H9 (cell line): ENCODE measurements around the gene SCFD2. TPM values are rescaled to one million over a fixed set of nuclear protein-coding genes. Genes with fewer than 3 reads are reported as not detected.
"Not testable (repeated sequence)": the region's sequence is repeated elsewhere in the genome, so short reads cannot be mapped to it uniquely, and the experiment has no call there.

Experiments
- DNase-seq: peaks from one replicate; pipeline ENCODE4 v3.0.0-alpha.2; 2017
- H2AFZ ChIP-seq: one replicate; pipeline ENCODE4 v1.6.1; 2013; ENCODE audit warnings: mild to moderate bottlenecking, low read length, control low read depth, moderate library complexity
- H2AK5ac ChIP-seq: 2 replicates; pipeline ENCODE4 v1.6.1; 2013; ENCODE audit warnings: low read length, control low read depth, mixed read lengths; ENCODE audit not compliant: insufficient read length
- H2BK120ac ChIP-seq: one replicate; pipeline ENCODE4 v1.6.1; 2013; ENCODE audit warnings: low read depth, mild to moderate bottlenecking, low read length, control low read depth, inconsistent platforms; ENCODE audit not compliant: poor library complexity, severe bottlenecking
- H2BK12ac ChIP-seq: 2 replicates; pipeline ENCODE4 v1.6.1; 2013; ENCODE audit warnings: low read length, control low read depth, mixed read lengths, low read depth; ENCODE audit not compliant: insufficient read length
- H2BK15ac ChIP-seq: 2 replicates; pipeline ENCODE4 v1.6.1; 2013; ENCODE audit warnings: low read depth, low read length, control low read depth
- H2BK20ac ChIP-seq: one replicate; pipeline ENCODE4 v1.6.1; 2013; ENCODE audit warnings: low read depth, mild to moderate bottlenecking, low read length, control low read depth, inconsistent platforms; ENCODE audit not compliant: poor library complexity, severe bottlenecking
- H2BK5ac ChIP-seq: 2 replicates; pipeline ENCODE4 v1.6.1; 2013; ENCODE audit warnings: low read length, control low read depth, mixed read lengths; ENCODE audit not compliant: insufficient read length
- H3K14ac ChIP-seq: 2 replicates; pipeline ENCODE4 v1.6.1; 2013; ENCODE audit warnings: low read length, control low read depth; ENCODE audit not compliant: insufficient read depth
- H3K18ac ChIP-seq: 2 replicates; pipeline ENCODE4 v1.6.1; 2013; ENCODE audit warnings: low read depth, mild to moderate bottlenecking, mixed read lengths, low read length, control low read depth; ENCODE audit not compliant: insufficient read length
- H3K23ac ChIP-seq: 2 replicates; pipeline ENCODE4 v1.6.1; 2013; ENCODE audit warnings: low read length, control low read depth, mixed read lengths, low read depth; ENCODE audit not compliant: insufficient read length
- H3K23me2 ChIP-seq: 2 replicates; pipeline ENCODE4 v1.6.1; 2013; ENCODE audit warnings: low read depth, mild to moderate bottlenecking, mixed read lengths, low read length, control low read depth; ENCODE audit not compliant: insufficient read length, poor library complexity, severe bottlenecking
- H3K27ac ChIP-seq: 2 replicates; pipeline ENCODE4 v1.5.1; 2013; ENCODE audit warnings: low read length, control low read depth, mixed read lengths, low read depth; ENCODE audit not compliant: insufficient read length
- H3K27me3 ChIP-seq: 2 replicates; pipeline ENCODE4 v1.6.1; 2013; ENCODE audit warnings: low read length, control low read depth, inconsistent platforms; ENCODE audit not compliant: insufficient read depth
- H3K4ac ChIP-seq: 2 replicates; pipeline ENCODE4 v1.6.1; 2013; ENCODE audit warnings: low read depth, mild to moderate bottlenecking, control low read depth, inconsistent platforms, low read length, moderate library complexity
- H3K4me1 ChIP-seq: 2 replicates; pipeline ENCODE4 v1.6.1; 2013; ENCODE audit warnings: low read length, control low read depth, inconsistent platforms; ENCODE audit not compliant: insufficient read depth
- H3K4me2 ChIP-seq: 2 replicates; pipeline ENCODE4 v1.6.1; 2013; ENCODE audit warnings: low read length, control low read depth, mixed read lengths; ENCODE audit not compliant: insufficient read length, insufficient read depth
- H3K56ac ChIP-seq: 2 replicates; pipeline ENCODE4 v1.6.1; 2013; ENCODE audit warnings: low read depth, mild to moderate bottlenecking, mixed read lengths, low read length, control low read depth; ENCODE audit not compliant: insufficient read length
- H3K79me1 ChIP-seq: 2 replicates; pipeline ENCODE4 v1.6.1; 2013; ENCODE audit warnings: low read depth, mild to moderate bottlenecking, moderate library complexity, low read length, control low read depth, inconsistent platforms; ENCODE audit not compliant: insufficient read depth, poor library complexity, severe bottlenecking
- H3K79me2 ChIP-seq: 2 replicates; pipeline ENCODE4 v1.6.1; 2013; ENCODE audit warnings: low read length, control low read depth, inconsistent platforms; ENCODE audit not compliant: insufficient read depth
- H3K9ac ChIP-seq: 2 replicates; pipeline ENCODE4 v1.6.1; 2013; ENCODE audit warnings: low read length, control low read depth, mixed read lengths; ENCODE audit not compliant: insufficient read length; ENCODE audit errors: extremely low read depth
- H3K9me3 ChIP-seq: one replicate; pipeline ENCODE4 v1.6.1; 2013; ENCODE audit warnings: low read depth, low read length, inconsistent platforms; ENCODE audit not compliant: control insufficient read depth
- H3T11ph ChIP-seq: one replicate; pipeline ENCODE4 v1.6.1; 2013; ENCODE audit warnings: mild to moderate bottlenecking, low read length, control low read depth, inconsistent platforms
- H4K20me1 ChIP-seq: one replicate; pipeline ENCODE4 v1.6.1; 2013; ENCODE audit not compliant: control insufficient read depth, insufficient read length, insufficient read depth
- H4K5ac ChIP-seq: 2 replicates; pipeline ENCODE4 v1.6.1; 2013; ENCODE audit warnings: low read depth, mild to moderate bottlenecking, mixed read lengths, low read length, control low read depth; ENCODE audit not compliant: insufficient read length
- H4K8ac ChIP-seq: replicated peaks from 2 replicates; pipeline ENCODE4 v1.6.1; 2013; ENCODE audit warnings: low read length, control low read depth, mixed read lengths, low read depth; ENCODE audit not compliant: insufficient read length
- H4K91ac ChIP-seq: 2 replicates; pipeline ENCODE4 v1.6.1; 2013; ENCODE audit warnings: low read depth, mild to moderate bottlenecking, moderate library complexity, mixed read lengths, low read length, control low read depth; ENCODE audit not compliant: insufficient read length
- H3K27ac Mint-ChIP-seq, 3 experiments: 2 replicates in 2 of 3; 3 replicates in 1 of 3; pipeline ENCODE4 v1.8.0; 2020 to 2021; ENCODE audit warnings: mixed read lengths in 3 of 3, mild to moderate bottlenecking in 1 of 3, moderate library complexity in 1 of 3
- H3K27me3 Mint-ChIP-seq: 2 replicates; pipeline ENCODE4 v1.8.0; 2021; ENCODE audit warnings: low read depth, mild to moderate bottlenecking, moderate library complexity, mixed read lengths
- H3K36me3 Mint-ChIP-seq, 3 experiments: 2 replicates in 2 of 3; 3 replicates in 1 of 3; pipeline ENCODE4 v1.8.0; 2020 to 2021; ENCODE audit warnings: low read depth in 3 of 3, mixed read lengths in 3 of 3; ENCODE audit not compliant: insufficient read depth in 1 of 3
- H3K4me1 Mint-ChIP-seq, 2 experiments: 2 replicates each; pipeline ENCODE4 v1.8.0; 2020; ENCODE audit warnings: mixed read lengths in 2 of 2
- H3K4me3 Mint-ChIP-seq, 2 experiments: 2 replicates in 1 of 2; 3 replicates in 1 of 2; pipeline ENCODE4 v1.8.0; 2020 to 2021; ENCODE audit warnings: mild to moderate bottlenecking in 2 of 2, mixed read lengths in 2 of 2, moderate library complexity in 1 of 2
- H3K9me3 Mint-ChIP-seq, 2 experiments: 2 replicates in 1 of 2; 3 replicates in 1 of 2; pipeline ENCODE4 v1.8.0; 2020; ENCODE audit warnings: mild to moderate bottlenecking in 2 of 2, mixed read lengths in 2 of 2, moderate library complexity in 1 of 2
- WGBS: extraction: QIAGEN DNeasy Blood & Tissue Kit; methylation state at CpG from one replicate; pipeline ENCODE4 v1.1.7; 2013; ENCODE audit warnings: missing lambda C conversion rate, low lambda C conversion rate, mixed read lengths; ENCODE audit not compliant: insufficient read length; ENCODE audit errors: extremely low coverage; 5-methylcytosine and 5-hydroxymethylcytosine counted together
- total RNA-seq: library from RNA; stranded (reverse); gene quantifications from 2 replicates; pipeline ENCODE4 v1.2.1, GENCODE V29; 2021
- TF ChIP-seq, protein P1 (sequence below): fragments of 200-600 bp; sonication (generic); conservative IDR thresholded peaks from 3 replicates; pipeline ENCODE4 v1.8.0; 2021; ENCODE audit warnings: antibody characterized with exemption, mild to moderate bottlenecking

Gene SCFD2
- total RNA-seq, 1 experiment from 2014 or later = 10.1 TPM

DNA sequence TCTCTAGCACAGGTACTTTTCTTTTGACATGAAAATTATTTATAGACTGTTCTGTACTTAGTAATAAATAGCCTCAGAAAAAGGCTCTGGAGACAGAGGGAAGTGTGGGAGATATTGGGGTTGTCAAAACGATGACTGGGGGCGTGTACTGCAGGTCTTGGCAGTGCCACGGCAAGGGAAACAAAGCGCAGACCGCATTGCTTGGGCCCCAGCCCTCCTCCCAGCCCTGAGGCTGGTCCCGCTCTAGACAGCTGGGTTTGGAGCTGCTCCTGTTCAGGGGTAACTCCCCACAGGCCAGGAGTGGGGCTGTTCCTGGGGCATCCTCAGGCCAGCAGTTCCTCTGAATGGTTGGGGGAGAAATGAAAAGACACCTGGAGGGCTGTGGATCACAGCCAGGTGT lies 372.1 kb downstream of the SCFD2 start:
- no peaks in the 10 kb centered on the region for H3K79me2 ChIP-seq
- Mint-ChIP-seq H3K27ac (no peak overlapping the region), H3K9me3 (peaks cover 25 to 29% of the 10 kb centered on the region in 2 experiments), H3K4me1 (no peaks in the 10 kb centered on the region), H3K4me3 (no peak overlapping the region), H3K36me3 (peaks cover 8 to 18% (median 14%) of the 10 kb centered on the region in 3 experiments), H3K27me3 (no peaks in the 10 kb centered on the region)
- no peaks in the 10 kb centered on the region for H3K9me3 ChIP-seq
- H2BK120ac ChIP-seq = no peak overlapping the region
- no peak overlapping the region for H4K8ac ChIP-seq
- no CpG with 5 or more reads among the region's 6 CpGs for WGBS
- no peak overlapping the region for H4K91ac ChIP-seq
- no peak overlapping the region for H2BK20ac ChIP-seq
- no peak overlapping the region for H3K14ac ChIP-seq
- no peaks in the 10 kb centered on the region for H3K27me3 ChIP-seq
- no peak overlapping the region for H2AK5ac ChIP-seq
- no peak overlapping the region for H2BK5ac ChIP-seq
- H3K23ac ChIP-seq = no peak overlapping the region
- no peak overlapping the region for H3K18ac ChIP-seq
- H3K27ac ChIP-seq = no peak overlapping the region
- H2BK15ac ChIP-seq = no peak overlapping the region
- TF ChIP-seq, protein P1, sequence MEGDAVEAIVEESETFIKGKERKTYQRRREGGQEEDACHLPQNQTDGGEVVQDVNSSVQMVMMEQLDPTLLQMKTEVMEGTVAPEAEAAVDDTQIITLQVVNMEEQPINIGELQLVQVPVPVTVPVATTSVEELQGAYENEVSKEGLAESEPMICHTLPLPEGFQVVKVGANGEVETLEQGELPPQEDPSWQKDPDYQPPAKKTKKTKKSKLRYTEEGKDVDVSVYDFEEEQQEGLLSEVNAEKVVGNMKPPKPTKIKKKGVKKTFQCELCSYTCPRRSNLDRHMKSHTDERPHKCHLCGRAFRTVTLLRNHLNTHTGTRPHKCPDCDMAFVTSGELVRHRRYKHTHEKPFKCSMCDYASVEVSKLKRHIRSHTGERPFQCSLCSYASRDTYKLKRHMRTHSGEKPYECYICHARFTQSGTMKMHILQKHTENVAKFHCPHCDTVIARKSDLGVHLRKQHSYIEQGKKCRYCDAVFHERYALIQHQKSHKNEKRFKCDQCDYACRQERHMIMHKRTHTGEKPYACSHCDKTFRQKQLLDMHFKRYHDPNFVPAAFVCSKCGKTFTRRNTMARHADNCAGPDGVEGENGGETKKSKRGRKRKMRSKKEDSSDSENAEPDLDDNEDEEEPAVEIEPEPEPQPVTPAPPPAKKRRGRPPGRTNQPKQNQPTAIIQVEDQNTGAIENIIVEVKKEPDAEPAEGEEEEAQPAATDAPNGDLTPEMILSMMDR = no peak
- DNase-seq = no peak
- H3K4me1 ChIP-seq = no peaks in the 10 kb centered on the region
- H3K79me1 ChIP-seq = no peaks in the 10 kb centered on the region
- H3K4me2 ChIP-seq = no peak overlapping the region
- H3K9ac ChIP-seq = no peak overlapping the region
- H3K4ac ChIP-seq = no peak overlapping the region
- H3T11ph ChIP-seq = no peak overlapping the region
- no peak overlapping the region for H2AFZ ChIP-seq
- no peak overlapping the region for H4K5ac ChIP-seq
- H3K23me2 ChIP-seq = no peaks in the 10 kb centered on the region
- H3K56ac ChIP-seq = no peak overlapping the region
- H4K20me1 ChIP-seq = no peaks in the 10 kb centered on the region
- H2BK12ac ChIP-seq = no peak overlapping the region

DNA sequence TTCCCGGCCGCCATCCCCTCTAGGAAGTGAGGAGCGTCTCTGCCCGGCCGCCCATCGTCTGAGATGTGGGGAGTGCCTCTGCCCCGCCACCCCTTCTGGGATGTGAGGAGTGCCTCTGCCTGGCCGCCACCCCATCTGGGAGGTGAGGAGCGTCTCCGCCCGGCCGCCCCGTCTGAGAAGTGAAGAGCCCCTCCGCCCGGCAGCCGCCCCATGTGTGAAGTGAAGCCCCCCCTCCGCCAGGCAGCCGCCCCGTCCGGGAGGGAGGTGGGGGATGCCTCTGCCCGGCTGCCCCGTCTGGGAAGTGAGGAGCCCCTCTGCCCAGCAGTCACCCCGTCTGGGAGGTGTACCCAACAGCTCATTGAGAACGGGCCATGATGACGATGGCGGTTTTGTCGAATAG lies 373.3 kb downstream of the SCFD2 start:
- H3K18ac ChIP-seq, H3K27ac Mint-ChIP-seq, H3K23ac ChIP-seq, H2BK120ac ChIP-seq, DNase-seq, H3K4ac ChIP-seq, H3K4me2 ChIP-seq, H3K27me3 ChIP-seq, H4K8ac ChIP-seq, H2AFZ ChIP-seq, H3K27me3 Mint-ChIP-seq, H3K27ac ChIP-seq, H2BK5ac ChIP-seq, H2BK15ac ChIP-seq, H4K5ac ChIP-seq, H3K9ac ChIP-seq, H3K79me2 ChIP-seq, H3K4me3 Mint-ChIP-seq, H3T11ph ChIP-seq, H3K56ac ChIP-seq, H2BK12ac ChIP-seq, H3K9me3 ChIP-seq, H3K14ac ChIP-seq, H3K4me1 Mint-ChIP-seq, H3K79me1 ChIP-seq, H3K23me2 ChIP-seq, H2AK5ac ChIP-seq, H4K20me1 ChIP-seq, H2BK20ac ChIP-seq, H3K4me1 ChIP-seq, H4K91ac ChIP-seq: not testable (repeated sequence)
- H3K36me3 Mint-ChIP-seq = peaks cover 8 to 18% (median 14%) of the 10 kb centered on the region in 3 experiments
- no CpG with 5 or more reads among the region's 27 CpGs for WGBS
- peaks cover 25 to 29% of the 10 kb centered on the region in 2 experiments for H3K9me3 Mint-ChIP-seq
